NCI-H1930 (cell line): Measurements from ENCODE around the gene FBXO11.

Experiments used
- DNase-seq, 2 experiments: peaks; one replicate each; lab custom pipeline; 2025; lab: John Stamatoyannopoulos, UW

Gene FBXO11

GRCh38 chr2:47849368-47849767 is 56.9 kb downstream of the FBXO11 start:
- DNase-seq: no peak

- no peak for DNase-seq
These were observed 62.1 kb downstream of the FBXO11 start for GRCh38 chr2:47844162-47844561.

- DNase-seq: no peak
These were observed 62.9 kb downstream of the FBXO11 start for GRCh38 chr2:47843407-47843806.

- no peak for DNase-seq
These were observed 63.5 kb downstream of the FBXO11 start for GRCh38 chr2:47842846-47843245.

GRCh38 chr2:47838686-47839085 is 67.6 kb downstream of the FBXO11 start:
- no peak for DNase-seq

GRCh38 chr2:47838249-47838648 is 68.0 kb downstream of the FBXO11 start:
- no peak for DNase-seq

- DNase-seq: no peak
These were observed 72.8 kb downstream of the FBXO11 start for GRCh38 chr2:47833516-47833968.

GRCh38 chr2:47822518-47822917 is 83.8 kb downstream of the FBXO11 start:
- no peak for DNase-seq

GRCh38 chr2:47819834-47820233 is 86.5 kb downstream of the FBXO11 start:
- no peak for DNase-seq

- no peak for DNase-seq
These were observed 87.5 kb downstream of the FBXO11 start for GRCh38 chr2:47818777-47819176.

- no peak for DNase-seq
These were observed 90.5 kb downstream of the FBXO11 start for GRCh38 chr2:47815764-47816163.

- no peak for DNase-seq
These were observed 94.6 kb downstream of the FBXO11 start for GRCh38 chr2:47811668-47812067.

- DNase-seq: no peak
These were observed 95.4 kb downstream of the FBXO11 start for GRCh38 chr2:47810850-47811249.

- DNase-seq: no peak
These were observed 96.4 kb downstream of the FBXO11 start for GRCh38 chr2:47809903-47810302.

GRCh38 chr2:47808614-47809013 is 97.7 kb downstream of the FBXO11 start:
- DNase-seq: no peak

- DNase-seq: no peak
These were observed 100.4 kb downstream of the FBXO11 start for GRCh38 chr2:47805850-47806249.

GRCh38 chr2:47803770-47804169 is 102.5 kb downstream of the FBXO11 start:
- no peak for DNase-seq

GRCh38 chr2:47803363-47803762 is 102.9 kb downstream of the FBXO11 start:
- no peak for DNase-seq

- no peak for DNase-seq
These were observed 105.2 kb downstream of the FBXO11 start for GRCh38 chr2:47801118-47801517.

- DNase-seq: no peak
These were observed 107.2 kb downstream of the FBXO11 start for GRCh38 chr2:47799031-47799609.

GRCh38 chr2:47798631-47799030 is 107.7 kb downstream of the FBXO11 start:
- DNase-seq: no peak

- DNase-seq: no peak
These were observed 110.1 kb downstream of the FBXO11 start for GRCh38 chr2:47796090-47796697.

- no peak for DNase-seq
These were observed 120.3 kb downstream of the FBXO11 start for GRCh38 chr2:47785986-47786385.

GRCh38 chr2:47784352-47784851 is 121.9 kb downstream of the FBXO11 start:
- DNase-seq: no peak
